ENCODE results near the gene CCDC33. TPM values are rescaled to one million over a fixed set of nuclear protein-coding genes. Genes with fewer than 3 reads are reported as not detected.
A peak's percentile ranks its signal among the peaks of the same experiment; 100 is the strongest.

Gene CCDC33
- total and polyA plus RNA-seq, 4 donors, result 0.99 to 7.4 (median 2.6) TPM

DNA sequence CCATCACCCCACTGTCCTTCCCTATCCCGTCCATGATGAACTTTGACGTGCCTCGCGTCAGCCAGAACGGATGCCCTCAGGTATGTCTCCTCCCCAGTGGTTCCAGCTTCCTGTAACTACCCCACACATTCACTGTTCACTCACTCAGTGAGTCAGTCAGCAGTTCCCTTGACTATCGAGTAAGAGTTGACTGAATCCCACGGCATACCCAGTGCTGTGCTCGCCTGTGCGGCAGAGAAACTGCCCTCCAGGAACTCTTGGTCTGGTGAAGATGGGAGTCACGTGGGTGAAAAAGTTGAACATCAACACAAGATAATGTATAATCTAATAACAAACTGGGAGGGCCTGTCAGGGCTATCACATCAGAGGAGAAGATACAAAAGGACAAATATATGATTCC, 36.7 kb downstream of the CCDC33 start:
- DNase-seq (ENCODE audit: low read depth in 4 of 6, low spot score in 6 of 6), result no peak
- Histone ChIP-seq H3K36me3 (ENCODE audit: control insufficient read depth, insufficient read depth, low read length) (no peaks in the 10 kb centered on the region), H3K4me1 (ENCODE audit: control insufficient read depth, insufficient read depth, low read length) (peaks cover 3% of the 10 kb centered on the region), H3K27ac (ENCODE audit: low read depth, low read length) (no peak overlapping the region), H3K27me3 (ENCODE audit: control insufficient read depth, insufficient read depth, low read length) (peaks cover 6% of the 10 kb centered on the region), H3K4me3 (ENCODE audit: low read depth, low read length) (no peak overlapping the region), H3K9me3 (ENCODE audit: control insufficient read depth, insufficient read depth, low read length) (no peaks in the 10 kb centered on the region)
- 87% methylated on average over 5 of the region's 10 CpGs for WGBS (ENCODE audit: insufficient coverage)

DNA sequence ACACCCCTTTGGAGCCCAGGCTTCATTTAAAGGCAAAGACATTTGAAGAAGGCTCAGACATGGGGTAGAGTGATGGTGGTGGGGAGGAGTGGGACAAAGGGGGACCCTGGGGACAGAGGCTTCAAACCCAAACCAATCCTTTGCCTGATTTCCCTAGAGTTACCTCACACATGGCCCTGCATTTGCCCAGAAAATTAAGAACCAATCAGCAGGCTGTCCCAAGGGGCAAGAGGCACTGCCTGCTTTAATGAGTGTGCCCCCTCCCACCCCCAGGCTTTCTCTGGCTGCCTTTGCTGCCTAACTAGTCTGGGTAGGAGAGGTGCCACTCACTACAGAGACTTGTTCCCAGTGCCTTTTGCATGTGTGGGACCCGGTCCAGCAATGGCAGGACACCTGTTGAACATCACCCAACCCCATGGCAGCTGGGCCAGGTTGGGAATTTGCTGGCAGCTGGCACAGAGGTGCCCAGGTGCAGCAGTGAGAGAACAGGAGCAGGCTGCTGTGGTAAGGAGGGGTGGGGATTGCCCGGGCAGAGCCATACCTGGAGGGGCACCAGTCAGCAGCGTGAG, 38.4 kb downstream of the CCDC33 start:
- H3K27ac ChIP-seq (ENCODE audit: low read depth, low read length), result no peak overlapping the region
- peak in 1 of 6 donors; percentile 51 for DNase-seq (ENCODE audit: low read depth in 4 of 6, low spot score in 6 of 6)
- WGBS (ENCODE audit: insufficient coverage), result 89% methylated on average over 2 of the region's 3 CpGs
- peaks cover 6% of the 10 kb centered on the region for H3K27me3 ChIP-seq (ENCODE audit: control insufficient read depth, insufficient read depth, low read length)
- H3K36me3 ChIP-seq (ENCODE audit: control insufficient read depth, insufficient read depth, low read length), result no peaks in the 10 kb centered on the region
- no peak overlapping the region for H3K4me3 ChIP-seq (ENCODE audit: low read depth, low read length)
- H3K9me3 ChIP-seq (ENCODE audit: control insufficient read depth, insufficient read depth, low read length), result no peaks in the 10 kb centered on the region
- H3K4me1 ChIP-seq (ENCODE audit: control insufficient read depth, insufficient read depth, low read length), result no peaks in the 10 kb centered on the region

DNA sequence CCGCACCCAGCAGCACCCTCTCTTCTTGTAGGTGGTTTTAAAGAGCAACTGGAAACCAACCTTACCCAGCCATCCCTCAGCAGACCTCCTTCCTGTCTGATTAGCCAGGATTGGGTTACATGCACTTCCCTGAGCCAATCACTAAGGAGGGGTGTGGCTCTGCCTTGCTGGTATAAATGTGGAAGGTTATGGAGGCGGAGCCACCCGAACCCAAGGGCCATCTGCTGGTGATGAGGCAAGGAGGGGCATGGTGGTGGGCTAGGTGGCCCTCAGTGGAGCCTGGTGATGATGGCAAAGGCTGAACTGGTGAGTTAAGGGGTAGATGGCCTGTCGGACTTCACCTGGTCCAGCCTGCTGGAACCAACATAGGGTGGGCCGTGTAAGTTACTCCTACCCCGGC, 39.8 kb downstream of the CCDC33 start:
- Histone ChIP-seq H3K27me3 (ENCODE audit: control insufficient read depth, insufficient read depth, low read length) (peaks cover 3% of the 10 kb centered on the region), H3K4me3 (ENCODE audit: low read depth, low read length) (no peak overlapping the region), H3K27ac (ENCODE audit: low read depth, low read length) (no peak overlapping the region), H3K4me1 (ENCODE audit: control insufficient read depth, insufficient read depth, low read length) (no peaks in the 10 kb centered on the region), H3K36me3 (ENCODE audit: control insufficient read depth, insufficient read depth, low read length) (no peaks in the 10 kb centered on the region), H3K9me3 (ENCODE audit: control insufficient read depth, insufficient read depth, low read length) (no peaks in the 10 kb centered on the region)
- no peak for DNase-seq (ENCODE audit: low read depth in 4 of 6, low spot score in 6 of 6)
- WGBS (ENCODE audit: insufficient coverage), result 78% methylated on average over 6 of the region's 6 CpGs

DNA sequence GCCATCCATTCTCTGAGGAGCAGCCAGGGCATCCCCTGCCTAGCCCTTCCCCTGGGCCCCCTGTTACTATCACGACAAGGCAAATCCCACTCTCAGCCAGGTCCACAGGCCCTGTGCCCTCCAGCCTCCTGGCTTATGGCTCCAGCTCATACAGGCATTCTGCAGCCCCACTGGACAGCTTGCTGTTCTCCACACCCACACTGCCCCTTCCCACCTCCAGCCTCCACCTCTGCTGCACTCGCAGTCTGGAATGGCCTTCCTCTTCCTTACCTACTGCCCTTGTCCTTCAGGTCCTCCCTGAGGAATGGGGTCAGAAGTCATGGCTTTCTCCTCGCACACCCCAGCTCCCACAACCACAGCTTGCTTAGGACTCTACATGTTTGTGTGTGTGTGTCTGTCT, 40.4 kb downstream of the CCDC33 start:
- DNase-seq (ENCODE audit: low read depth in 4 of 6, low spot score in 6 of 6), result no peak
- no peak overlapping the region for H3K4me3 ChIP-seq (ENCODE audit: low read depth, low read length)
- H3K4me1 ChIP-seq (ENCODE audit: control insufficient read depth, insufficient read depth, low read length), result peaks cover 2% of the 10 kb centered on the region
- H3K9me3 ChIP-seq (ENCODE audit: control insufficient read depth, insufficient read depth, low read length), result no peaks in the 10 kb centered on the region
- H3K36me3 ChIP-seq (ENCODE audit: control insufficient read depth, insufficient read depth, low read length), result no peaks in the 10 kb centered on the region
- no peaks in the 10 kb centered on the region for H3K27me3 ChIP-seq (ENCODE audit: control insufficient read depth, insufficient read depth, low read length)
- H3K27ac ChIP-seq (ENCODE audit: low read depth, low read length), result no peak overlapping the region
- 88% methylated on average over 2 of the region's 3 CpGs for WGBS (ENCODE audit: insufficient coverage)

DNA sequence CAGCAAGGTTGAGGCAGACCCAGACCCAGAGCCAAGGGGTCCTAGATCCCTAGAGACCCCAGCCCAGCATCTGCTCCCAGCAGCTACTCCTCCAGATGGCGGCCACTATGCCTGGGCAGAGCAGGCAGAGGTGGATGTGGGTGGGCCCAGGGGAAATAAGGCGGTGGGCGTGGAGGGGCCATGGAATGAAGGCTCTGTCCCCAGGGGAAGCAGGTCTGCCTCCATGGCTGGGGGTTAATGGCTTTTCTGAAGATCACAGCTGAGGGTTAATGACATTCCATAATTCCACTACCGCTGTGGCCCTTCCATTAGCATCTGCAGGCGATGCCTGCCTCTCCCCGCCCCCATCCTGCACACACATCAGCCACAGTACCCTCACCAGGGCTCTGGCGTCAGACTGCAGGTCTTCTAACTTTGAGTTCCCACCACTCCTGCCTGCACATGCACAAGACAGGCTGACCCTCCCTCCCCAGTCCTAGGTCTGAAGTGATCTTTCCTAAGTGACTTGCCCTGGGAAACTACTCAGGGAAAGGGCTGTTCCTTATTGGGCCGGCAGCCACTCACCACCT, 41.2 kb downstream of the CCDC33 start:
- no peak overlapping the region for H3K27ac ChIP-seq (ENCODE audit: low read depth, low read length)
- peaks cover 4% of the 10 kb centered on the region for H3K4me1 ChIP-seq (ENCODE audit: control insufficient read depth, insufficient read depth, low read length)
- H3K36me3 ChIP-seq (ENCODE audit: control insufficient read depth, insufficient read depth, low read length), result no peaks in the 10 kb centered on the region
- no peaks in the 10 kb centered on the region for H3K9me3 ChIP-seq (ENCODE audit: control insufficient read depth, insufficient read depth, low read length)
- 72% methylated on average over 5 of the region's 8 CpGs for WGBS (ENCODE audit: insufficient coverage)
- no peak overlapping the region for H3K4me3 ChIP-seq (ENCODE audit: low read depth, low read length)
- no peaks in the 10 kb centered on the region for H3K27me3 ChIP-seq (ENCODE audit: control insufficient read depth, insufficient read depth, low read length)
- DNase-seq (ENCODE audit: low read depth in 4 of 6, low spot score in 6 of 6), result no peak

DNA sequence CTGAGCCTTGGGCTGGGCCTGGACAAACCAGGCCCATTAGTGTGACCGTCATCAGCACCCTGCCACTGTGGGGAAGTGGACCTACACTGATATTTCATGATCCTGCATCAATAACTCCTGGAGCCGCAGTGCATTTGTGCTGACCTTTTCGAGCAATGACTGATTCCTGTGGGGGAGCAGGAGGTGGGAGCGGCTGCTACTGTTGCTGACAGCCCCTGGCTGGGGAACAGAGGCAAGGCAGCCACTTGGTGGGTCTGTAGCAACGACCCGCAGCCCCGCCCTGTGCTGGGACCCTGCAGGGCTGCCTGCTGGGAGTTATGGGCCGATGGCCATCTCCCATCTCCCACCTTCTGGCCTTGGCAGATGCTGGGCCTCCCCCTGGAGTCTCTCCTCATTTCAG, 42.1 kb downstream of the CCDC33 start:
- H3K9me3 ChIP-seq (ENCODE audit: control insufficient read depth, insufficient read depth, low read length), result no peaks in the 10 kb centered on the region
- no peak overlapping the region for H3K4me3 ChIP-seq (ENCODE audit: low read depth, low read length)
- H3K4me1 ChIP-seq (ENCODE audit: control insufficient read depth, insufficient read depth, low read length), result peaks cover 7% of the 10 kb centered on the region
- peak in 2 of 6 donors; percentile 37 to 38 for DNase-seq (ENCODE audit: low read depth in 4 of 6, low spot score in 6 of 6)
- H3K27ac ChIP-seq (ENCODE audit: low read depth, low read length), result no peak overlapping the region
- WGBS (ENCODE audit: insufficient coverage), result 60% methylated on average over 8 of the region's 8 CpGs
- no peaks in the 10 kb centered on the region for H3K27me3 ChIP-seq (ENCODE audit: control insufficient read depth, insufficient read depth, low read length)
- no peaks in the 10 kb centered on the region for H3K36me3 ChIP-seq (ENCODE audit: control insufficient read depth, insufficient read depth, low read length)

DNA sequence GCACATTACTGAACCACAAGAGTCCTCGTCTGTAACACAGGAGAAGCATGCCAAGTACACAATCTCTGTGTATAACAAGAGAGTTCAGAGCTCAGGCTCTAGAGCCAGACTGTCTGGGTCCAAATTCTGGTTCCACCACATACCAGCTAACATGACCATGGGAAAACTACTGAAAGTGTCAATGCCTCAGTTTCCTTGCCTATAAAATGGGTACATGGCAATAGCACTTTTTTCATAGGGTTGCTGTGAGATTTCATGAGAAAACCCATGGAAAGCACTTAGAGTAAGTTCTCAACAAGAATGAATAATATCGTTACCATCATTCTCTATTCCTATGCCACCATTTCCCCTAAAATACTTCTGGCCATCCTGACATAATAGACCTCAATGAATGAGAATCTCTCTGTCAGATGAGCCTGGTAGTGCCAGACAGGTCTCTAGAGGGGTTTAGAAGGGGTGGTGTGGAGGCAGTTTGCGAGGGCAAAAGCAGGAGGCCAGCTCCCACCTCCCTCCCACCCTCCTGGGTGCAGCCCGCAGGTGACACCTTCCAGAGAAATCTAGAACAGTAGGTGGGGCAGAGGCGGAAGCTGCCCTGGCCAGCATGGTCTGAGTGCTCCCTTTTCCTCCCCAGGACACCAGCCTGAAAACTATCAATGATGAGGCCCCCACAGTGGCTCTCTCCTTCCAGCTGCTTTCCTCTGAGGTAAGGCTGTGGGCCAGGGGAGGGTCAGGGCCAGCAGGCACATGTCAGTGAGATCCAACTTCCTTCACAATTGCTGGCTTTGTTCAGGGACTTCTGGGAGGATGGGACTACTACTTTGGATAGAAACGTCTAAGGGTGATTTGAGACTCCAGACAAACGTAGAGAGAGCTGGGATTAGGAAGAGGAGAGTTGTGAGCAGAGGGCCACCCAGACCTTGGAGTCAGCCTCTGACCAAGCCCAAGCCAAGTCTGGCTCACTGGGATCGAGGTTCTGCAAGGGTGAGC, 45.3 kb downstream of the CCDC33 start:
- no peak overlapping the region for H3K27ac ChIP-seq (ENCODE audit: low read depth, low read length)
- no peaks in the 10 kb centered on the region for H3K27me3 ChIP-seq (ENCODE audit: control insufficient read depth, insufficient read depth, low read length)
- 54% methylated on average over 3 of the region's 8 CpGs for WGBS (ENCODE audit: insufficient coverage)
- no peaks in the 10 kb centered on the region for H3K36me3 ChIP-seq (ENCODE audit: control insufficient read depth, insufficient read depth, low read length)
- no peak for DNase-seq (ENCODE audit: low read depth in 4 of 6, low spot score in 6 of 6)
- no peaks in the 10 kb centered on the region for H3K9me3 ChIP-seq (ENCODE audit: control insufficient read depth, insufficient read depth, low read length)
- H3K4me1 ChIP-seq (ENCODE audit: control insufficient read depth, insufficient read depth, low read length), result peaks cover 9% of the 10 kb centered on the region
- no peak overlapping the region for H3K4me3 ChIP-seq (ENCODE audit: low read depth, low read length)

DNA sequence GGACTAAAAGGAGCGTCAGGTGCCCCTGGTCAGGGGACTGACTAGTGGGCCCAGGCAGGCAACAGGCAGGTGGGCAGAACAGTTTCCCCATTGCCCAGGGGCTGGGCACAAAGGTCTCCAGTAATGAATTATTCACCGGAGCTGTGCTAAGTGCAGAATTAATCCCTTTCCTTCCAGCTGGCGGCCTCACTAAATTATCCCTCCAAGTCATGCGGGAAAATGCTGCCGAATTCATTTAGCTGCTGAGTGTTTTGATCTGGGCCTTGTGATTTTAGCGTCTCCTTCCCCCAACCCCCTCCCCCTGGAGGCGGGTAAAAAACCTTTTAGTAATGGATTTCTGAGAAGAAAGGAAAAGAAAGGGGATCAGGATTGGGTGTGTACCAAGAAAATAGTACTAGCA, 47.2 kb downstream of the CCDC33 start:
- WGBS (ENCODE audit: insufficient coverage), result 33% methylated on average over 2 of the region's 7 CpGs

DNA sequence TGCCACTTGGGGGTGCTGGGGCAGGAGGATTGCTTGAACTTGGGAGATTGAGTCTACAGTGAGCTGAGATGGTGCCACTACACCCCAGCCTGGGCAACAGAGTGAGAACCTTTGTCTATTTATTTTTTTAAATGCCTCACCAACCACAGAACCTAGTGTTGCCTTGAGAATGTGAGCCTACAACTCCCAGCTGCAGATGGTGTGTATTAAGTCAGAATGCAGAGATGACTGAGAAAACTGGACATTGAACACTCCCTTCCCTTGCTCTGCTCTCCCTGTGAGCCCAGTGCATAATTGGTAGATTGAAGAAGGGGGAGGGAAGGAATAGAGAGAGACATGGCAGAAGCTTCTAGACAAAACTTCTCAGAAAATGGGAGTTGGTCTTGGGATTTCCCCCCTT, 53.5 kb downstream of the CCDC33 start:
- no peak for DNase-seq (ENCODE audit: low read depth in 4 of 6, low spot score in 6 of 6)
- Histone ChIP-seq H3K9me3 (ENCODE audit: control insufficient read depth, insufficient read depth, low read length) (no peaks in the 10 kb centered on the region), H3K27me3 (ENCODE audit: control insufficient read depth, insufficient read depth, low read length) (peaks cover 6% of the 10 kb centered on the region), H3K4me3 (ENCODE audit: low read depth, low read length) (no peak overlapping the region), H3K27ac (ENCODE audit: low read depth, low read length) (no peak overlapping the region), H3K4me1 (ENCODE audit: control insufficient read depth, insufficient read depth, low read length) (peaks cover 19% of the 10 kb centered on the region), H3K36me3 (ENCODE audit: control insufficient read depth, insufficient read depth, low read length) (no peaks in the 10 kb centered on the region)

More for the DNA sequence above, 47.2 kb downstream of the CCDC33 start:
- no peak overlapping the region for H3K27ac ChIP-seq (ENCODE audit: low read depth, low read length)
- no peaks in the 10 kb centered on the region for H3K36me3 ChIP-seq (ENCODE audit: control insufficient read depth, insufficient read depth, low read length)
- H3K4me3 ChIP-seq (ENCODE audit: low read depth, low read length), result no peak overlapping the region
- peaks cover 4% of the 10 kb centered on the region for H3K27me3 ChIP-seq (ENCODE audit: control insufficient read depth, insufficient read depth, low read length)
- H3K4me1 ChIP-seq (ENCODE audit: control insufficient read depth, insufficient read depth, low read length), result peaks cover 9% of the 10 kb centered on the region
- peak in 2 of 6 donors; percentile 84 to 94 for DNase-seq (ENCODE audit: low read depth in 4 of 6, low spot score in 6 of 6)
- H3K9me3 ChIP-seq (ENCODE audit: control insufficient read depth, insufficient read depth, low read length), result no peaks in the 10 kb centered on the region
